Prostate gland (tissue), 2 donors: Measurements from ENCODE around the gene ADORA2A.

Experiments used
- CTCF ChIP-seq, 4 experiments: fragments of 200-600 bp in 2 of 4; fragments of 450-650 bp in 2 of 4; sonication (generic) in 2 of 4; IDR thresholded peaks; 1 replicate in 3 of 4; 2 replicates in 1 of 4; pipeline ENCODE4 v1.5.1; 2016 to 2019; ENCODE audit warnings: antibody characterized with exemption in 4 of 4, mild to moderate bottlenecking in 2 of 4, moderate library complexity in 2 of 4
- POLR2A ChIP-seq: fragments of 450-650 bp; IDR thresholded peaks from one replicate; pipeline ENCODE4 v1.6.1; 2016; ENCODE audit warnings: antibody characterized with exemption, mild to moderate bottlenecking
- POLR2AphosphoS5 ChIP-seq: sonication (generic); formaldehyde crosslinking; IDR thresholded peaks from one replicate; pipeline ENCODE4 v1.6.1; 2017; ENCODE audit warnings: antibody characterized with exemption

GRCh38 chr22:24393848-24394247 lies 33.6 kb upstream of the ADORA2A start:
- TF ChIP-seq POLR2A, result no peak
- no peak for TF ChIP-seq CTCF (IDR thresholded peaks at IDR 0.05)
- TF ChIP-seq POLR2AphosphoS5, result no peak
